OCI-LY1 (cell line): ENCODE data around the gene TP53TG5.

Experiments used
- EZH2 ChIP-seq: fragments of 200-600 bp; sonication (generic), shearing (Covaris generic); IDR thresholded peaks from 2 replicates; pipeline ENCODE4 v1.8.0; 2017; ENCODE audit warnings: borderline replicate concordance, mixed run types, mild to moderate bottlenecking, antibody characterized with exemption, low read length, moderate library complexity, mixed read lengths
- TF ChIP-seq, protein P1 (sequence below): fragments of 200-600 bp; sonication (generic), shearing (Covaris generic); IDR thresholded peaks from 2 replicates; pipeline ENCODE4 v1.5.1; 2017; ENCODE audit warnings: mild to moderate bottlenecking, antibody characterized with exemption, low read length, moderate library complexity, mixed read lengths

DNA sequence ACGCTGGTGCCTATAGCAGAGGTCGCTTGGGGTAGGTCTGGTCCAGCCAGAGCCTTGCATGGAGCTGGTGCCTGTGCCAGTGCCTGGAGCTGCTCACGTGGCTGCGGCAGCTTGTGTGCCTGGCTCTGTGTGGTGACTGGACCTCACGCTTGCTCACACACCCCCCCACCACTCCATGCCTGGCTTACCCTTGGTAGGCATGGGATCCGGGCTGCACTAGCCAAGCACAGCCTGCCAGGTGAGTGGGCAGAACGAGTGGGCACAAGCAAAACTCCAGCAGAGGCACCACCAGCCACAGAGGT lies 16.9 kb upstream of the TP53TG5 start:
- TF ChIP-seq, protein P1, sequence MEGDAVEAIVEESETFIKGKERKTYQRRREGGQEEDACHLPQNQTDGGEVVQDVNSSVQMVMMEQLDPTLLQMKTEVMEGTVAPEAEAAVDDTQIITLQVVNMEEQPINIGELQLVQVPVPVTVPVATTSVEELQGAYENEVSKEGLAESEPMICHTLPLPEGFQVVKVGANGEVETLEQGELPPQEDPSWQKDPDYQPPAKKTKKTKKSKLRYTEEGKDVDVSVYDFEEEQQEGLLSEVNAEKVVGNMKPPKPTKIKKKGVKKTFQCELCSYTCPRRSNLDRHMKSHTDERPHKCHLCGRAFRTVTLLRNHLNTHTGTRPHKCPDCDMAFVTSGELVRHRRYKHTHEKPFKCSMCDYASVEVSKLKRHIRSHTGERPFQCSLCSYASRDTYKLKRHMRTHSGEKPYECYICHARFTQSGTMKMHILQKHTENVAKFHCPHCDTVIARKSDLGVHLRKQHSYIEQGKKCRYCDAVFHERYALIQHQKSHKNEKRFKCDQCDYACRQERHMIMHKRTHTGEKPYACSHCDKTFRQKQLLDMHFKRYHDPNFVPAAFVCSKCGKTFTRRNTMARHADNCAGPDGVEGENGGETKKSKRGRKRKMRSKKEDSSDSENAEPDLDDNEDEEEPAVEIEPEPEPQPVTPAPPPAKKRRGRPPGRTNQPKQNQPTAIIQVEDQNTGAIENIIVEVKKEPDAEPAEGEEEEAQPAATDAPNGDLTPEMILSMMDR: no peak
- TF ChIP-seq EZH2: no peak
